MM.1S (cell line): ENCODE results near the gene SCO2.

ENCODE experiments used
- DNase-seq: peaks from one replicate; pipeline ENCODE4 v3.0.0-alpha.2; 2015
- H2AFZ ChIP-seq: fragments of 300-600 bp; sonication (generic); 2 replicates; pipeline ENCODE4 v1.6.0; 2016; ENCODE audit warnings: antibody characterized with exemption, low read length
- H3F3A ChIP-seq: fragments of 300-600 bp; sonication (generic); 2 replicates; pipeline ENCODE4 v1.6.1; 2016; ENCODE audit warnings: mild to moderate bottlenecking, antibody characterized with exemption, low read length, moderate library complexity, mixed read lengths; ENCODE audit not compliant: insufficient read depth
- H3K27ac ChIP-seq: fragments of 300-600 bp; sonication (generic); 2 replicates; pipeline ENCODE4 v1.5.1; 2016; ENCODE audit warnings: mild to moderate bottlenecking, low read length
- H3K27me3 ChIP-seq: fragments of 300-600 bp; sonication (generic); replicated peaks from 2 replicates; pipeline ENCODE4 v1.6.0; 2016; ENCODE audit warnings: low read length; ENCODE audit not compliant: insufficient read depth
- H3K36me3 ChIP-seq: fragments of 300-600 bp; sonication (generic); replicated peaks from 2 replicates; pipeline ENCODE4 v1.6.1; 2016; ENCODE audit warnings: mild to moderate bottlenecking, low read length, mixed read lengths; ENCODE audit not compliant: insufficient read depth
- H3K4me1 ChIP-seq: fragments of 300-600 bp; sonication (generic); 2 replicates; pipeline ENCODE4 v1.6.1; 2016; ENCODE audit warnings: low read length, mixed read lengths
- H3K4me2 ChIP-seq: fragments of 300-600 bp; sonication (generic); 2 replicates; pipeline ENCODE4 v1.6.0; 2016; ENCODE audit warnings: low read depth, low read length
- H3K4me3 ChIP-seq: fragments of 300-600 bp; sonication (generic); 2 replicates; pipeline ENCODE4 v1.5.1; 2016; ENCODE audit warnings: low read length, mixed read lengths
- H3K79me2 ChIP-seq: fragments of 300-600 bp; sonication (generic); 2 replicates; pipeline ENCODE4 v1.6.1; 2016; ENCODE audit warnings: mixed run types, low read length, mixed read lengths
- H3K9ac ChIP-seq: fragments of 300-600 bp; sonication (generic); 2 replicates; pipeline ENCODE4 v1.6.1; 2016; ENCODE audit warnings: low read length, mixed read lengths
- H3K9me2 ChIP-seq: fragments of 300-600 bp; sonication (generic); replicated peaks from 2 replicates; pipeline ENCODE4 v1.6.1; 2016; ENCODE audit warnings: mild to moderate bottlenecking, low read length, mixed read lengths; ENCODE audit not compliant: insufficient read depth
- H3K9me3 ChIP-seq: fragments of 300-600 bp; sonication (generic); replicated peaks from 2 replicates; pipeline ENCODE4 v1.6.1; 2016; ENCODE audit warnings: mild to moderate bottlenecking, low read length, mixed read lengths; ENCODE audit not compliant: insufficient read depth
- H4K20me1 ChIP-seq: fragments of 300-600 bp; sonication (generic); 2 replicates; pipeline ENCODE4 v1.6.1; 2016; ENCODE audit warnings: mild to moderate bottlenecking, low read length, moderate library complexity, mixed read lengths; ENCODE audit not compliant: insufficient read depth
- CTCF ChIP-seq: fragments of 300-600 bp; sonication (generic); IDR thresholded peaks from 2 replicates; pipeline ENCODE4 v1.5.1; 2016; ENCODE audit warnings: antibody characterized with exemption, low read length, mixed read lengths
- EZH2 ChIP-seq: fragments of 300-600 bp; sonication (generic); optimal IDR thresholded peaks from 2 replicates; pipeline ENCODE3; 2017; ENCODE audit warnings: low read depth, mild to moderate bottlenecking, antibody characterized with exemption, low read length, mixed read lengths
- EZH2phosphoT487 ChIP-seq: fragments of 300-600 bp; sonication (generic); IDR thresholded peaks from 2 replicates; pipeline ENCODE4 v1.6.1; 2018; ENCODE audit warnings: antibody characterized with exemption, low read length

The SCO2 gene

DNA sequence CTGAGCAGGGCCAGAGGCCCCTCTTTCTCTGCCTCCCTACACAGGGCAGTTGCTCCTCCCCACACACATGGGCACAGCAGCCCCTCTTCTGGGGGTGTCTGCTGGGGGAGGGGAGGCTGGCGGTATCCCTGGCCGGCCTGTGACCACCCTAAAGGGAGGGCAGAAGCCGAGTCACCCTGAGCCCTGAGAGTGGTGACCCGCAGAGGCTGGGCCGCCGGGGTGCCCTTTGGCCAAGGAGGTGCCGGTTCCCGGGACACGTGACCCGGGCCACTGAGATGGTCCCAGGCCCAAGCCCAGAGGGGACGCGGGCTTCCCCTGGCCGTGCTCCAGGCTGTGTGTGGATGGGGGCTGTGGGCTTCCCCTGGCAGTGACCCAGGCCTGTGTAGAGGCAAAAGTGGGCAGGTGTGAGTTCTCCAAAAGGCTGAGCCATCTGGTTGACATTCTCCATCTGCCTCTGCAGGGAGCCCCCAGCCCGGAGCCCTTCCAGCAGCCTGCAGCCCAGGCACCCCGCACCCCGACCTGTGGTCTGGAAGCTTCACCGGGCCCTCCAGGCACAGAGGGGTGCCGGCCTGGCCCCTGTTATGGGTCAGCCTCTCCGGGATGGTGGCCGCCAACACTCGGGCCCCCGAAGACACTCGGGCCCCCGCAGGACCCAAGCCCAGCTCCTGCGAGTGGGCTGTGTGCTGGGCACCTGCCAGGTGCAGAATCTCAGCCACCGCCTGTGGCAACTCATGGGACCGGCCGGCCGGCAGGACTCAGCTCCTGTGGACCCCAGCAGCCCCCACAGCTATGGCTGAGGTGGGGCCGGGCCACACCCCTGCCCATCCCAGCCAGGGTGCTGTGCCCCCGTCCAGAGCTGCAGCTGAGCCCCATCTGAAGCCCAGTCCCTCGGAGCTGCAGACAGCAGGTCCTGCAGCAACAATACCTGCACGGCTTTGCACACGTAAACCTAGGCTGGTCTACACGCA lies 43.0 kb downstream of the SCO2 start:
- Histone ChIP-seq H3K4me3 (peak overlapping the region; percentile 69), H3K9me3 (no peaks in the 10 kb centered on the region), H3K36me3 (no peaks in the 10 kb centered on the region), H3K4me1 (no peaks in the 10 kb centered on the region), H3K79me2 (no peaks in the 10 kb centered on the region), H3K9me2 (no peaks in the 10 kb centered on the region), H2AFZ (peak overlapping the region; percentile 85), H3K4me2 (peak overlapping the region; percentile 50), H4K20me1 (no peaks in the 10 kb centered on the region), H3K27ac (no peak overlapping the region), H3F3A (no peaks in the 10 kb centered on the region), H3K9ac (peak overlapping the region; percentile 56; the same call in 1 of the 2 replicates), H3K27me3 (peaks cover 14% of the 10 kb centered on the region)
- DNase-seq = no peak
- TF ChIP-seq EZH2phosphoT487 (no peak), CTCF (no peak), EZH2 (no peak)

GRCh38 chr22:50481440-50482106 lies 43.8 kb downstream of the SCO2 start, which contains the start of gene ADM2:
Gene ADM2 (plus strand): TSS chr22:50481543. CDS start chr22:50481848, 305 bp downstream.
- peak within 1 kb of the TSS; percentile 69 for H3K4me3 ChIP-seq
- no peaks in the 10 kb centered on the region for H3K79me2 ChIP-seq
- H3K36me3 ChIP-seq = no peaks in the 10 kb centered on the region
- H3K27ac ChIP-seq = no peak within 1 kb of the TSS
- DNase-seq = no peak
- H3K27me3 ChIP-seq = peaks cover 14% of the 10 kb centered on the region
- no peaks in the 10 kb centered on the region for H4K20me1 ChIP-seq
- H3K9me3 ChIP-seq = no peaks in the 10 kb centered on the region
- H2AFZ ChIP-seq = peak within 1 kb of the TSS; percentile 85
- peak within 1 kb of the TSS; percentile 56; the same call in 1 of the 2 replicates for H3K9ac ChIP-seq
- no peaks in the 10 kb centered on the region for H3K4me1 ChIP-seq
- H3F3A ChIP-seq = no peaks in the 10 kb centered on the region
- TF ChIP-seq EZH2 = no peak
- no peak for TF ChIP-seq EZH2phosphoT487
- TF ChIP-seq CTCF = no peak
- peak within 1 kb of the TSS; percentile 68 for H3K4me2 ChIP-seq
- H3K9me2 ChIP-seq = no peaks in the 10 kb centered on the region

DNA sequence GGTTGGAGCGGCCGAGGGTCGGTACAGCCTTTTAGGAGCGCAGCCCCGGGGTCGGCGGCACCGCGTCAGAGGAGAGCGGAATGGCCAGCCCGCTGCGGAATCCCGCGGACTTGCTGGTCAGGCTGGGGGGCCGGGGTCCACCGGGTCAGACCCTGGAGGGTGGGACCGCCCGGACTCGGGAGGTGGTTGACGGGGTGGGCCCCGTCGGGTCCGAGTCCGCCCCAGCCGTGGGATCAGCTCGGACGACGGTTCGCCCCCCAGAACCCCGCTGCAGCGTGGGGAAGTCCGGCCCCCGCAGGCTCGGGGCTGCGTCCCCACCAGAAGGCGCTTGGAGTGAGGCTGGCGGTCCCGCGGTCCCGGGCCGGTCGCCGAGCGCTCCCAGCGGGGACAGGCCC lies 44.4 kb downstream of the SCO2 start:
- Histone ChIP-seq H3K27ac (no peak overlapping the region), H3K4me3 (peak overlapping the region; percentile 69), H4K20me1 (no peaks in the 10 kb centered on the region), H3K27me3 (peaks cover 14% of the 10 kb centered on the region), H3F3A (no peaks in the 10 kb centered on the region), H2AFZ (peak overlapping the region; percentile 58; the same call in 1 of the 2 replicates), H3K9me2 (no peaks in the 10 kb centered on the region), H3K9me3 (no peaks in the 10 kb centered on the region), H3K79me2 (no peaks in the 10 kb centered on the region), H3K36me3 (no peaks in the 10 kb centered on the region), H3K4me2 (peak overlapping the region; percentile 68; the same call in 1 of the 2 replicates), H3K9ac (no peak overlapping the region; the same call in 1 of the 2 replicates), H3K4me1 (no peaks in the 10 kb centered on the region)
- DNase-seq = no peak
- no peak for TF ChIP-seq CTCF
- no peak for TF ChIP-seq EZH2phosphoT487
- no peak for TF ChIP-seq EZH2
